Measurements from ENCODE around the gene ASPG.

Gene ASPG

DNA sequence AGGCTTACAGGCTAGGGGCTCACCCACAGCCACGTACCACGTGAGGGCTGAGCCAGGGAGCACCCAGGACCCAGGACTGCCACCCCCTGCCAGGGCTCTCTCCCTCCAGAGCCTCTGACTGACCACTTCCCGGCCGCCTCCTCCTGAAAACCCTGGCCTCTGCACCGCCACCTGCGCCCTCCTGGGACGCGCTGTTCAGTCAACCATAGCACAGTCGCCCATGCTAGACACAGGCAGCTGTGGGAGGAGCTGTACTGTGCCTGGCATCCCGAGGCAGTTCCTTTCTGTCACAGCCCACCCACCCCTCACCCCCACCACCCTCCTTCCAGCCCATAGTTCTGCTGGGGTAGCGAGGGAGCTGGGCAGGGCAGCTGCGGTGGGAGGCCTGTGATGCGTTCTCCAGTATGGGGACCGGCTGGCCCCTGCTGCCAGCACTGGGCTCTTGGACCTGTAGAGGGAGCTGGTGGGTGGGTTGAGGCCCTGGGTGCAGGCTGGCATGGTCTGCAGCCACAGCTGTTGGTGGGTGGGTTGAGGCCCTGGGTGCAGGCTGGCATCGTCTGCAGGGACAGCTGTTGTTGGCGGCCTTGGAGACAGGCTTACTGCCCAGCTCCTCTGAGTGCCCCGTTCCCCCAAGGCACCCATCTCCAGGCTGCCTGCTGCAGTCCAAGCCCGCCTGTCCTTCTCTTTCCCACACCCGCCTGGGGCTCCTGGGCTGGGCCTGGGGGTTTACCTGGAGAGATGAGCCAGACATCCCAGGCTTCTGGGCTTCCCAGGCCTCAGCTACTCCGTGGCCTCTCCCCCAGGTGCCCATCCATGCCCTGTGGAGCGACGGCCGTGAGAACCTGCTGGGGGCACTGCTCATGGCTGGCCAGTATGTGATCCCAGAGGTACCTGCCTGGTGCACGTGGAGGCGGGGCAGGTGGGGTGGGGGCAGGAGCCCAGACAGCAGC lies 11.5 kb downstream of the ASPG start:
- TF ChIP-seq, protein P1, sequence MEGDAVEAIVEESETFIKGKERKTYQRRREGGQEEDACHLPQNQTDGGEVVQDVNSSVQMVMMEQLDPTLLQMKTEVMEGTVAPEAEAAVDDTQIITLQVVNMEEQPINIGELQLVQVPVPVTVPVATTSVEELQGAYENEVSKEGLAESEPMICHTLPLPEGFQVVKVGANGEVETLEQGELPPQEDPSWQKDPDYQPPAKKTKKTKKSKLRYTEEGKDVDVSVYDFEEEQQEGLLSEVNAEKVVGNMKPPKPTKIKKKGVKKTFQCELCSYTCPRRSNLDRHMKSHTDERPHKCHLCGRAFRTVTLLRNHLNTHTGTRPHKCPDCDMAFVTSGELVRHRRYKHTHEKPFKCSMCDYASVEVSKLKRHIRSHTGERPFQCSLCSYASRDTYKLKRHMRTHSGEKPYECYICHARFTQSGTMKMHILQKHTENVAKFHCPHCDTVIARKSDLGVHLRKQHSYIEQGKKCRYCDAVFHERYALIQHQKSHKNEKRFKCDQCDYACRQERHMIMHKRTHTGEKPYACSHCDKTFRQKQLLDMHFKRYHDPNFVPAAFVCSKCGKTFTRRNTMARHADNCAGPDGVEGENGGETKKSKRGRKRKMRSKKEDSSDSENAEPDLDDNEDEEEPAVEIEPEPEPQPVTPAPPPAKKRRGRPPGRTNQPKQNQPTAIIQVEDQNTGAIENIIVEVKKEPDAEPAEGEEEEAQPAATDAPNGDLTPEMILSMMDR (IDR thresholded peaks at IDR 0.05; ENCODE audit: insufficient read depth, low read depth, low read length, missing control alignments) = peak; percentile 23
- DNase-seq (ENCODE audit: low read depth) = no peak
- H3K4me3 ChIP-seq (ENCODE audit: low read length) = no peak overlapping the region

DNA sequence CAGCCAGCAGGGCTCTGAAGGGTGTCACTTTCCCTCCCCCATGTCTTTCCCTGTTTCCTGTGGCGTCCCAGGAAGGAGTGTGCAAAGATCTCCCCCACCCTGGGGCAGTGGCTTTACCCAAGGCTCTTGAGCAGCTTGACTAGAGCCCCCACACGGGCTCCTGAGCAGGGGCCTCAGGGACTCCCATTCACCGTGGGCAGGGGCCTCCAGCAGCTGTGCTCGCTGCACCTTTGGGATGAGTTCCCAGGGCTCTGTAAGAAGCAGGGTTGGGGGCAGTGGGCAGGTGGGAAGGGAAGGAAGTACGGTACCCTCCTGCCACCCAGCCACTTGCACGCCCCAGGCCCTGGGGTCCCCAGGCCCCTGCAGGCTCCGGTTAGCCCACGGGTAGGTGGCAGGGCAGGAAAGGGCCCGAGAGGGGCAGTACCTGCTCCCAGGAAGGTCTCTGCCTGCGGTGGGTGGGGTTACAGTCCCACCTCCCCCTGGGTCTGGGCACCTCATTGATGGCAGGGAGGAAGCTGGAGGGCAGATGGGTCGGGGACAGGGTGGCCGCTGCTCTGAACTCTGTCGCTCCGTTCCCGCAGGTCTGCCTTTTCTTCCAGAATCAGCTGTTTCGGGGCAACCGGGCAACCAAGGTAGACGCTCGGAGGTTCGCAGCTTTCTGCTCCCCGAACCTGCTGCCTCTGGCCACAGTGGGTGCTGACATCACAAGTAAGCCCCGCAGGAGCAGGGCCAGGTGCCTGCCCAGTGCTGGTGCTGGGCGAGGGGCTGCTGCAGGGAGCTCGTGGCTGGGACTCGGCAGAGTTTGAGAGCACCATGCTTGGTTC lies 13.0 kb downstream of the ASPG start:
- H3K4me3 ChIP-seq (ENCODE audit: low read length) = no peak overlapping the region
- DNase-seq (ENCODE audit: low read depth) = no peak
- TF ChIP-seq, protein P1 (IDR thresholded peaks at IDR 0.05; ENCODE audit: insufficient read depth, low read depth, low read length, missing control alignments) = no peak

DNA sequence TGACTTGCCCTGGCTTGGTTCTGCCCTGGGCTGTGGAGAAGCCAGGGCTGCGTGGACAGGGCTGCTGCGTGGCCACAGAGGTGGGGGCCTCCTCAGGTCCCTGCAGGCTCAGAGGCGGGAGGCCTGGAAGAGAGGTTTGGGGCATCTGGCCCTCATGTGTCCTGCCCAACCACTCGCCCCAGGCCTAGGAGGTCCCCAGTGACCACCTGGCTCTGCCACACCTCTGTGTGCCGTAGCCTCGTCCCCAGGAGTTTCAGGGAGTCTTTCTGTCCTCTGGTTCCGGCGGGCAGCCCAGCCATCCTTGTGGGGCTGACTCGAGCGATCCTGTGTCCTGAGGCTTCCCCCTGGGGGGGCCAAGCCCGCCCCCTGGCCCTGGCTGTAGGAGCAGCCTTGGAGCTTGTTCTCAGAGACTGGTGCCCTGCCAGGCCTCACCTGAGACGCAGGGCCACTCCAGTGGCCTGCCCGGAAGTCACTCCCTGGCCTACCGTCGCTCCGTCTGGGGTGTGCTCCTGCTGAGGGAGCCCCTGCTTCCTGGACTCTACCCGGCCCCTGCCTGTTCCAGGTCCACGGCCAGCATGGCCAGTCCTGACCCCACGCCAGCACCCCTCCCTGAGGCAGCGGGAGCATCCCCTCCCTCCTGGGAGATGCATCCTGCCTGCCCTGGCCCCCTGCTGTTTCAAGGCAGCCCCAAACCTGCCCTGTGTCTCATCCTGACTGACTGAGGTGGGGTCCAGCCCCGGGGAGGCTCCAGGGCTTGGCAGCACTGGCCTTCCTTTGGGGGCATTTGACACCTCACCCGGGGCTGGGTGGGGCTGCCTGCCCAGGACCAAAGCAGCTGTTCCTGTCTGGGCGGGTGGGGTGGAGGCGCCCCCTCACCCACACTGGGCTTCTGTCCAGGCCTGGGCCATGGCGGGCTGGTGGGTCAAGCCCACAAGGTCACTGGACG lies 13.9 kb downstream of the ASPG start:
- TF ChIP-seq, protein P1 (IDR thresholded peaks at IDR 0.05; ENCODE audit: insufficient read depth, low read depth, low read length, missing control alignments) = no peak
- no peak overlapping the region for H3K4me3 ChIP-seq (ENCODE audit: low read length)
- no peak for DNase-seq (ENCODE audit: low read depth)

- no peak overlapping the region for H3K4me3 ChIP-seq (ENCODE audit: low read length)
- TF ChIP-seq, protein P1 (IDR thresholded peaks at IDR 0.05; ENCODE audit: insufficient read depth, low read depth, low read length, missing control alignments) = no peak
- DNase-seq (ENCODE audit: low read depth) = peak; percentile 59
Measured at GRCh38 chr14:104100171-104101085, 14.9 kb downstream of the ASPG start.

DNA sequence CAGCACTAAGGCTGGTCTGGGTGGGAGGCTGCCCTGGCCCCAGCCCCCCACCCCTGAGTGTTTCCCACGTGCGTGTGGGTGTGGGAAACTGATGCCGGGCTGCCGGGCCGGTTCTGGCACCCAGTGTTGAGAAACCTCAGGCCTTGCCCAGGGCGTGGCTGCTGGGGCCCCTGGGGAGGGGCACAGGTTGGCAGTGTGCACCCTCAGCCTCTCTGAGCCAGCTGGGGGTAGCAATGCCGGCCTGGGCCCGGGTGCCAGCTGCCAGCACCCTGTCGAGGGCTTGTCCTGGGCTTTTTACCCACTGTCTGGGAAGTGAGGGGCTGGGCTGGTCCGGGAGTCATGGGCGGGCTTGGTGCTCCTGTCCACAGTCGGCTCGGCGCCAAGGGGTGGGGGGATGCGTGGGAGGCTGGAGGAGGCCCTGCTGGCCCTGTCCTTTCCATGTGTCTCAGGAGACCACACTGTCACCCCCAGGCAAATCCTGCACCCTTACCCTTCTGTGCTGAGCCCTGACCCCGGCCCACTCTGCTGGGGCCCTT lies 15.7 kb downstream of the ASPG start:
- no peak overlapping the region for H3K4me3 ChIP-seq (ENCODE audit: low read length)
- TF ChIP-seq, protein P1 (IDR thresholded peaks at IDR 0.05; ENCODE audit: insufficient read depth, low read depth, low read length, missing control alignments) = no peak
- peak; percentile 65 for DNase-seq (ENCODE audit: low read depth)

All from epithelial cell of esophagus (primary cell).